Measurements from ENCODE around the gene CAMK4.
"Not testable (repeated sequence)": the region's sequence is repeated elsewhere in the genome, so short reads cannot be mapped to it uniquely, and the experiment has no call there.

The CAMK4 gene

DNA sequence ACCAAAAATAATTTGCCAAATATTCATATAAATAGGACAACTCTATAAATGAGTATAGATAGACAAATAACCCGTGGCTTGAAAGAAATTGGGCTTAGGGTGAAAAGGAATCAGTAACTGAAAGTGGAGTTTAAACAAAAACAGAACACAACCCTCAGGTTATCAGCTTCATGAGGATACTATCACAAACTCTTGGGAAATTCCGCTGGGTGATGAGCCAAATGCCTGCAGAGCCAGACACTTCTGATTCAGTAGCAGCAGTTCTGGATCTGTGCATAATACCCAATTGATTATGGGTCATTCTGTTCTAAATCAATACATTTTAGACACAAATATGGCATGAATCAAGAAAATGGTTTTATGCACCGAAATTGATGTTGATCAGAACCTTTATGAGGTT lies 72.4 kb downstream of the CAMK4 start:
- H3K4me1 ChIP-seq (ENCODE audit: control insufficient read depth, low read length): no peaks in the 10 kb centered on the region
- H3K9me3 ChIP-seq (ENCODE audit: control insufficient read depth, insufficient read depth, low read length): peaks cover 15% of the 10 kb centered on the region
- no peaks in the 10 kb centered on the region for H3K9me2 ChIP-seq (replicated peaks; ENCODE audit: control insufficient read depth, low read length)
- H3F3A ChIP-seq (ENCODE audit: control insufficient read depth, insufficient read depth): no peaks in the 10 kb centered on the region
- H3K36me3 ChIP-seq (ENCODE audit: control insufficient read depth, low read length): no peaks in the 10 kb centered on the region
- H4K20me1 ChIP-seq (ENCODE audit: control insufficient read depth, insufficient read depth, low read depth, low read length): no peaks in the 10 kb centered on the region
- no peak overlapping the region for H3K4me3 ChIP-seq (ENCODE audit: low read length)
- H3K79me2 ChIP-seq (ENCODE audit: control insufficient read depth, low read length): no peaks in the 10 kb centered on the region
- no peak overlapping the region for H3K27ac ChIP-seq (ENCODE audit: low read depth, low read length)
- TF ChIP-seq, protein P1, sequence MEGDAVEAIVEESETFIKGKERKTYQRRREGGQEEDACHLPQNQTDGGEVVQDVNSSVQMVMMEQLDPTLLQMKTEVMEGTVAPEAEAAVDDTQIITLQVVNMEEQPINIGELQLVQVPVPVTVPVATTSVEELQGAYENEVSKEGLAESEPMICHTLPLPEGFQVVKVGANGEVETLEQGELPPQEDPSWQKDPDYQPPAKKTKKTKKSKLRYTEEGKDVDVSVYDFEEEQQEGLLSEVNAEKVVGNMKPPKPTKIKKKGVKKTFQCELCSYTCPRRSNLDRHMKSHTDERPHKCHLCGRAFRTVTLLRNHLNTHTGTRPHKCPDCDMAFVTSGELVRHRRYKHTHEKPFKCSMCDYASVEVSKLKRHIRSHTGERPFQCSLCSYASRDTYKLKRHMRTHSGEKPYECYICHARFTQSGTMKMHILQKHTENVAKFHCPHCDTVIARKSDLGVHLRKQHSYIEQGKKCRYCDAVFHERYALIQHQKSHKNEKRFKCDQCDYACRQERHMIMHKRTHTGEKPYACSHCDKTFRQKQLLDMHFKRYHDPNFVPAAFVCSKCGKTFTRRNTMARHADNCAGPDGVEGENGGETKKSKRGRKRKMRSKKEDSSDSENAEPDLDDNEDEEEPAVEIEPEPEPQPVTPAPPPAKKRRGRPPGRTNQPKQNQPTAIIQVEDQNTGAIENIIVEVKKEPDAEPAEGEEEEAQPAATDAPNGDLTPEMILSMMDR (IDR thresholded peaks at IDR 0.05; ENCODE audit: low read depth, low read length, poor library complexity, severe bottlenecking): no peak
- TF ChIP-seq EZH2phosphoT487 (IDR thresholded peaks at IDR 0.05; ENCODE audit: borderline replicate concordance, low read length): no peak
- no peak overlapping the region for H3K4me2 ChIP-seq (ENCODE audit: low read length)
- no peaks in the 10 kb centered on the region for H3K27me3 ChIP-seq (ENCODE audit: control insufficient read depth, low read length)

GRCh38 chr5:111299067-111299481 lies 74.9 kb downstream of the CAMK4 start:
- Histone ChIP-seq H3K9me3 (ENCODE audit: control insufficient read depth, insufficient read depth, low read length) (peaks cover 15% of the 10 kb centered on the region), H3F3A (ENCODE audit: control insufficient read depth, insufficient read depth) (no peaks in the 10 kb centered on the region), H3K79me2 (ENCODE audit: control insufficient read depth, low read length) (no peaks in the 10 kb centered on the region), H3K4me2 (ENCODE audit: low read length) (no peak overlapping the region), H4K20me1 (ENCODE audit: control insufficient read depth, insufficient read depth, low read depth, low read length) (no peaks in the 10 kb centered on the region), H3K4me3 (ENCODE audit: low read length) (no peak overlapping the region), H3K4me1 (ENCODE audit: control insufficient read depth, low read length) (no peaks in the 10 kb centered on the region), H3K27ac (ENCODE audit: low read depth, low read length) (no peak overlapping the region), H3K36me3 (ENCODE audit: control insufficient read depth, low read length) (no peaks in the 10 kb centered on the region), H3K27me3 (ENCODE audit: control insufficient read depth, low read length) (no peaks in the 10 kb centered on the region), H3K9me2 (replicated peaks; ENCODE audit: control insufficient read depth, low read length) (no peaks in the 10 kb centered on the region)
- TF ChIP-seq EZH2phosphoT487 (IDR thresholded peaks at IDR 0.05; ENCODE audit: borderline replicate concordance, low read length): no peak
- TF ChIP-seq, protein P1 (IDR thresholded peaks at IDR 0.05; ENCODE audit: low read depth, low read length, poor library complexity, severe bottlenecking): no peak

- Histone ChIP-seq H3K36me3 (ENCODE audit: control insufficient read depth, low read length) (no peaks in the 10 kb centered on the region), H3K27me3 (ENCODE audit: control insufficient read depth, low read length) (no peaks in the 10 kb centered on the region), H3K79me2 (ENCODE audit: control insufficient read depth, low read length) (no peaks in the 10 kb centered on the region), H3K9me2 (replicated peaks; ENCODE audit: control insufficient read depth, low read length) (no peaks in the 10 kb centered on the region), H3K27ac (ENCODE audit: low read depth, low read length) (no peak overlapping the region), H3F3A (ENCODE audit: control insufficient read depth, insufficient read depth) (no peaks in the 10 kb centered on the region), H3K4me2 (ENCODE audit: low read length) (no peak overlapping the region), H3K4me3 (ENCODE audit: low read length) (no peak overlapping the region), H3K4me1 (ENCODE audit: control insufficient read depth, low read length) (no peaks in the 10 kb centered on the region), H3K9me3 (ENCODE audit: control insufficient read depth, insufficient read depth, low read length) (peaks cover 15% of the 10 kb centered on the region), H4K20me1 (ENCODE audit: control insufficient read depth, insufficient read depth, low read depth, low read length) (no peaks in the 10 kb centered on the region)
- TF ChIP-seq EZH2phosphoT487 (IDR thresholded peaks at IDR 0.05; ENCODE audit: borderline replicate concordance, low read length): no peak
Observed at GRCh38 chr5:111299831-111300432, 75.7 kb downstream of the CAMK4 start.

DNA sequence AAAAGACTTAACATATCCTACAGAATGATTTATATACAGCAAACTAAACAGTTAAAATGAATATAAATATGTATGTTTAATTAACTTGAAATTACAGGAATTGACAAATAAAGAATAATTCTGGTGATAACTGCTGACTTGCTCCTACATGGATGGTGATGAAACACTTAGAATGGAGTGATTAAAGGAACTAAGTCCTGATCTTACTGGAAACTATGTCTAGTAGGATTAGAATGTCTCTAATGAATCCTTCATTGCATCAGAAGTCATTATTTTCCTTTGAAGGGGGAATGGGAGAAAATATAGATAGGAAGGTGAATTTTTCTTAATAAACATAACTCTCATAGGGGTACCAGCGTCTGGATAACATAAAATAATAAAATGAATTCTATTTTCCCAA lies 77.1 kb downstream of the CAMK4 start:
- Histone ChIP-seq H3K27ac (ENCODE audit: low read depth, low read length) (no peak overlapping the region), H3K4me1 (ENCODE audit: control insufficient read depth, low read length) (no peaks in the 10 kb centered on the region), H3K36me3 (ENCODE audit: control insufficient read depth, low read length) (no peaks in the 10 kb centered on the region), H3K27me3 (ENCODE audit: control insufficient read depth, low read length) (no peaks in the 10 kb centered on the region), H3K9me3 (ENCODE audit: control insufficient read depth, insufficient read depth, low read length) (peaks cover 15% of the 10 kb centered on the region), H4K20me1 (ENCODE audit: control insufficient read depth, insufficient read depth, low read depth, low read length) (no peaks in the 10 kb centered on the region), H3K9me2 (replicated peaks; ENCODE audit: control insufficient read depth, low read length) (no peaks in the 10 kb centered on the region), H3K4me2 (ENCODE audit: low read length) (no peak overlapping the region), H3K79me2 (ENCODE audit: control insufficient read depth, low read length) (no peaks in the 10 kb centered on the region), H3F3A (ENCODE audit: control insufficient read depth, insufficient read depth) (no peaks in the 10 kb centered on the region), H3K4me3 (ENCODE audit: low read length) (no peak overlapping the region)
- TF ChIP-seq EZH2phosphoT487 (IDR thresholded peaks at IDR 0.05; ENCODE audit: borderline replicate concordance, low read length): no peak
- TF ChIP-seq, protein P1 (IDR thresholded peaks at IDR 0.05; ENCODE audit: low read depth, low read length, poor library complexity, severe bottlenecking): no peak

DNA sequence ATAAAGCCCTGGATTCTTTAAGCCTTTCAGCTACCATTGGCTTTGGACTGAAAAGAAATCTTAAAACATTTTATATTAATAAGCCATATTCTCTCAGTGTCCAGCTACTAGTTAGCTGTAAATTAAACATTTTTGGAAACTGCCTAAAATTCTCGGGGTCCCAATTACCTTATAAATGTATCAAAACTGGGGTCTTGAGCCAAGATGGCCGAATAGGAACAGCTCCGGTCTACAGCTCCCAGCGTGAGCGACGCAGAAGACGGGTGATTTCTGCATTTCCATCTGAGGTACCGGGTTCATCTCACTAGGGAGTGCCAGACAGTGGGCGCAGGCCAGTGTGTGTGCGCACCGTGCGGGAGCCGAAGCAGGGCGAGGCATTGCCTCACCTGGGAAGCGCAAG lies 77.9 kb downstream of the CAMK4 start:
- H4K20me1 ChIP-seq (ENCODE audit: control insufficient read depth, insufficient read depth, low read depth, low read length); H3K9me2 ChIP-seq (replicated peaks; ENCODE audit: control insufficient read depth, low read length); H3K27ac ChIP-seq (ENCODE audit: low read depth, low read length); H3K4me3 ChIP-seq (ENCODE audit: low read length); H3K4me2 ChIP-seq (ENCODE audit: low read length); H3K36me3 ChIP-seq (ENCODE audit: control insufficient read depth, low read length); H3F3A ChIP-seq (ENCODE audit: control insufficient read depth, insufficient read depth); H3K79me2 ChIP-seq (ENCODE audit: control insufficient read depth, low read length); H3K27me3 ChIP-seq (ENCODE audit: control insufficient read depth, low read length); H3K4me1 ChIP-seq (ENCODE audit: control insufficient read depth, low read length): not testable (repeated sequence)
- peaks cover 15% of the 10 kb centered on the region for H3K9me3 ChIP-seq (ENCODE audit: control insufficient read depth, insufficient read depth, low read length)
